Smooth muscle cell (in vitro differentiated cells): ENCODE measurements around the gene FABP6. TPM values are rescaled to one million over a fixed set of nuclear protein-coding genes. Genes with fewer than 3 reads are reported as not detected.

ENCODE experiments used
- DNase-seq: peaks from one replicate; lab custom pipeline; 2025; ENCODE audit not compliant: unreplicated experiment; lab: John Stamatoyannopoulos, UW
- H2AFZ ChIP-seq: fragments of 200-600 bp; sonication (generic); 2 replicates; pipeline ENCODE4 v1.6.0; 2016; ENCODE audit warnings: antibody characterized with exemption, low read depth, mild to moderate bottlenecking
- H3F3A ChIP-seq: fragments of 200-600 bp; sonication (generic); 2 replicates; pipeline ENCODE4 v1.6.0; 2017; ENCODE audit warnings: antibody characterized with exemption, low read depth
- H3K27ac ChIP-seq: fragments of 200-600 bp; sonication (generic); 2 replicates; pipeline ENCODE4 v1.5.1; 2016; ENCODE audit warnings: low read depth, mild to moderate bottlenecking
- H3K27me3 ChIP-seq: fragments of 200-600 bp; sonication (generic); 2 replicates; pipeline ENCODE4 v1.6.1; 2016; ENCODE audit warnings: low read depth, mild to moderate bottlenecking
- H3K36me3 ChIP-seq: fragments of 200-600 bp; sonication (generic); 2 replicates; pipeline ENCODE4 v1.5.1; 2016; ENCODE audit warnings: low read depth
- H3K4me1 ChIP-seq: fragments of 200-600 bp; sonication (generic); 2 replicates; pipeline ENCODE4 v1.5.1; 2016; ENCODE audit warnings: low read depth
- H3K4me2 ChIP-seq: fragments of 200-600 bp; sonication (generic); 2 replicates; pipeline ENCODE4 v1.6.0; 2016; ENCODE audit warnings: mild to moderate bottlenecking
- H3K4me3 ChIP-seq: fragments of 200-600 bp; sonication (generic); 2 replicates; pipeline ENCODE4 v1.5.1; 2016; ENCODE audit warnings: mild to moderate bottlenecking
- H3K79me2 ChIP-seq: fragments of 200-600 bp; sonication (generic); 2 replicates; pipeline ENCODE4 v1.6.0; 2016; ENCODE audit warnings: low read depth, mild to moderate bottlenecking
- H3K9ac ChIP-seq: fragments of 200-600 bp; sonication (generic); 2 replicates; pipeline ENCODE4 v1.6.0; 2016; ENCODE audit warnings: low read depth
- H3K9me3 ChIP-seq: fragments of 200-600 bp; sonication (generic); replicated peaks from 2 replicates; pipeline ENCODE4 v1.5.1; 2016; ENCODE audit warnings: low read depth
- H4K20me1 ChIP-seq: fragments of 200-600 bp; sonication (generic); 2 replicates; pipeline ENCODE4 v1.6.0; 2016; ENCODE audit warnings: low read depth
- CTCF ChIP-seq: fragments of 200-600 bp; sonication (generic); IDR thresholded peaks from 2 replicates; pipeline ENCODE4 v1.5.1; 2017; ENCODE audit warnings: borderline replicate concordance, mild to moderate bottlenecking, antibody characterized with exemption; ENCODE audit not compliant: insufficient read depth, poor library complexity, severe bottlenecking
- WGBS: methylation state at CpG from one replicate; pipeline ENCODE4 v1.1.7; 2016; ENCODE audit warnings: low lambda C conversion rate; 5-methylcytosine and 5-hydroxymethylcytosine counted together
- polyA plus RNA-seq: library from polyadenylated mRNA; unstranded; fragments of >200 nt; fragmentation: Nextera tagmentation; extraction: Ambion mirVana; gene quantifications from 2 replicates; pipeline ENCODE4 v1.2.1, GENCODE V29; 2016
- total RNA-seq: library from RNA; depleted of rRNA; stranded (reverse); fragments of >200 nt; gene quantifications from 2 replicates; pipeline ENCODE4 v1.2.3, GENCODE V29; 2014

Gene FABP6
- total and polyA plus RNA-seq, 2 experiments from 2014 or later, result 1.3 TPM; not detected in 1

DNA sequence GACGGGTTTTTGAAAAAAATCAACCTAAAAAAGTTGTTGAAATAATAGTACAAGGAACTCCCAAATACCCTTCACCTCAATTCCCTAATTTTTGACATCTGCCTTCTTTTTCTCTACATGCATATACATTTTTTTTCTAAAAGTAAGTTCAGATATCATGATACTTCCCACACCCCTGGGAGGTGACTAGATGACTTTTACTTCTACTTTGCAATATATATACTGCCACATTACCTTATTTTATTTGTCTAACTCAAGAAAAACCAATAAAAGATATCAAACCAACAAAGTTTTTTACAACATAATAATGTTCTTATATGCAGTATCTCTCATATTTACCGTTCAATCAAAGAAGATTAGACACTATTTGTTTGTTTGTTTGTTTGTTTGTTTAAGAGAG, 52.0 kb downstream of the FABP6 start:
- Histone ChIP-seq H3K4me3 (no peak overlapping the region), H4K20me1 (peaks cover 7% of the 10 kb centered on the region), H3K9me3 (no peaks in the 10 kb centered on the region), H3K4me1 (peaks cover 4% of the 10 kb centered on the region), H2AFZ (no peak overlapping the region), H3K27ac (no peak overlapping the region), H3K27me3 (no peaks in the 10 kb centered on the region), H3F3A (no peaks in the 10 kb centered on the region), H3K9ac (no peak overlapping the region), H3K4me2 (no peak overlapping the region), H3K79me2 (peaks cover 18% of the 10 kb centered on the region), H3K36me3 (no peaks in the 10 kb centered on the region)
- DNase-seq, result no peak
- no peak for TF ChIP-seq CTCF
- 97% methylated on average over 2 of the region's 2 CpGs for WGBS

DNA sequence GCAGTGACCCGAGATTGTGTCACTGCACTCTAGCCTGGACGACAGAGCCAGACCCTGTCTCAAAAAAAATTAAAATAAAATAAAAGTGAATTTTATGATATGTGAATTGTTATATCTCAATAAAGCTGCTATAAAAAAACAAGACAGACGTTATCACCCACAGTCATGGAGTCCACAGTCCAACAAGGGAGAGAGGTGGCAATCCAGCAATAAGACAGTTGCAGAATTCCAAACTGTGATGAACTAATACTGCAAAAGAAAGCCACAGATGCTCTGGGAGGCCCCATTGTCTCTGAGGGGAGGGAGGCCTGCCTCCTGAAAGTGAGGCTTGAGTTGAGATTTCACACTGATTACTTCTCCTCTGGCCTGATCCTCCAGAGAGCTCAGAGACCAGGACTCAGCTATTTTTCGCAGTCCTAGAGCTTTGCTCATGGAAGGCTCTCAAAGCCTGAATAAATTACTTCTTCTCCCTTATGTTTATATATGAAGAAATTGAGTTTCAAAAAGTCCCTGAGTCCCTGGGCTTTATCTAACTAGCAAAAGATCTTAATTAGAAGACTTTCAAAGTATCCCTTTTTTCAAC, 55.1 kb downstream of the FABP6 start:
- DNase-seq, result no peak
- peaks cover 18% of the 10 kb centered on the region for H3K79me2 ChIP-seq
- TF ChIP-seq CTCF, result no peak

GRCh38 chr5:160285316-160285715, 56.0 kb downstream of the FABP6 start:
- no peaks in the 10 kb centered on the region for H3K27me3 ChIP-seq
- no peaks in the 10 kb centered on the region for H3F3A ChIP-seq
- H3K27ac ChIP-seq, result no peak overlapping the region
- no peak overlapping the region for H3K9ac ChIP-seq
- no peak for DNase-seq
- no peaks in the 10 kb centered on the region for H3K9me3 ChIP-seq
- peaks cover 27% of the 10 kb centered on the region for H4K20me1 ChIP-seq
- WGBS, result 100% methylated on average over 2 of the region's 2 CpGs
- no peak overlapping the region for H2AFZ ChIP-seq
- peaks cover 18% of the 10 kb centered on the region for H3K79me2 ChIP-seq
- H3K36me3 ChIP-seq, result no peaks in the 10 kb centered on the region
- no peak overlapping the region for H3K4me3 ChIP-seq
- H3K4me1 ChIP-seq, result peaks cover 16% of the 10 kb centered on the region
- H3K4me2 ChIP-seq, result no peak overlapping the region
- no peak for TF ChIP-seq CTCF

More for the DNA sequence above, 55.1 kb downstream of the FABP6 start:
- WGBS, result 82% methylated on average over 3 of the region's 4 CpGs
- Histone ChIP-seq H2AFZ (no peak overlapping the region), H4K20me1 (peaks cover 21% of the 10 kb centered on the region), H3K4me1 (peaks cover 16% of the 10 kb centered on the region), H3K4me3 (no peak overlapping the region), H3K27me3 (no peaks in the 10 kb centered on the region), H3K27ac (no peak overlapping the region), H3F3A (no peaks in the 10 kb centered on the region), H3K4me2 (no peak overlapping the region), H3K9me3 (no peaks in the 10 kb centered on the region), H3K36me3 (no peaks in the 10 kb centered on the region), H3K9ac (no peak overlapping the region)

DNA sequence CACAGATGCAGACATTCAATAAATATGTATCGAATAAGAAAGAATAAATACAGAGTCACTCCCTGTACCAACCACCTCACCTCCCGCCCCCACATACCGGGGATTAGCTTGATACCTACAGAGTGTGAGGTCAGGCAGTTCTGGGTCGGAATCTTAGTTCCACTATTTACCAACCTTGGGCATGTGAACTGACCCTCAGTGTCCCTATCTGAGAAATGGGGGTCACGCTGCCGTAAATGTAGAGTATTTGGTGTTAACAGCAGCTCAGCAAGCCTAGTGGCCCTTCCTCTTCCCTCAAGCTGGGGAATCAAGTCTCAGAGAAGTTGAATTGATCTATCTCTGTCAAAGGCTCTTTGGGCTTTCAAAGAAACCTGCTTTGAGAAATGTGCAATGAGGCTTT, 57.6 kb downstream of the FABP6 start:
- H3K27me3 ChIP-seq, result no peaks in the 10 kb centered on the region
- no peaks in the 10 kb centered on the region for H3F3A ChIP-seq
- peaks cover 12% of the 10 kb centered on the region for H3K79me2 ChIP-seq
- 90% methylated on average over 6 of the region's 6 CpGs for WGBS
- H4K20me1 ChIP-seq, result peaks cover 33% of the 10 kb centered on the region
- H3K4me1 ChIP-seq, result peaks cover 16% of the 10 kb centered on the region
- no peaks in the 10 kb centered on the region for H3K36me3 ChIP-seq
- DNase-seq, result no peak
- no peak for TF ChIP-seq CTCF
- no peak overlapping the region for H3K27ac ChIP-seq
- H3K4me3 ChIP-seq, result no peak overlapping the region
- H2AFZ ChIP-seq, result no peak overlapping the region
- H3K9me3 ChIP-seq, result no peaks in the 10 kb centered on the region
- H3K9ac ChIP-seq, result no peak overlapping the region
- no peak overlapping the region for H3K4me2 ChIP-seq
